HG02943 (cell line): ENCODE measurements around the gene TNMD.

Source experiments
- ATAC-seq: cut with Tn5 transposase; IDR thresholded peaks from one replicate; pipeline ENCODE4 v1.9.1; 2021; ENCODE audit warnings: mild to moderate bottlenecking, low read depth, moderate library complexity; ENCODE audit not compliant: unreplicated experiment

TNMD gene

GRCh38 chrX:100643956-100644860, 59.5 kb downstream of the TNMD start, which contains the start of gene SRPX2:
TSS of gene SRPX2 (plus strand) at chrX:100644199. CDS start at chrX:100646323, 2,124 bp downstream.
- ATAC-seq = no peak

- ATAC-seq = no peak
These were observed 60.4 kb downstream of the TNMD start for GRCh38 chrX:100645106-100645505.

DNA sequence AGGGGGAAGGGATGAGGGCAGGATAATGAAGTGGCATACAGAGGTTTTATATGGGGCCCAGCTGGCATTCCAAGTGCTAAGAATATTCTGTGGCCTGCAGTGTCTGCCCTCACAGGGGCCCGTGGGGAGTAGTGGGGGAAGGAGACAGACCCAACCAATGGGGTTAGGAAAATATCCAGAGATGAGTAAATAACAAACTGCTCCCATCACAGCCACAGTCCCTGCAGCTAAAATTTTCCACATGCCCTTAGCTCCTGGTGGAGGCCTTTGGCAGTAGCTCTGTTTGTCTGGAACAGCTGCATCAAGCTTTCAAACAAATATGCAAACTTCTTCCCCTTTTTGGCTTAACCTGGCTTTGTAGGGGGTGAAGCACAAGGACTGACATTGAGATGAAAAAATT, 62.4 kb downstream of the TNMD start:
- ATAC-seq = no peak

DNA sequence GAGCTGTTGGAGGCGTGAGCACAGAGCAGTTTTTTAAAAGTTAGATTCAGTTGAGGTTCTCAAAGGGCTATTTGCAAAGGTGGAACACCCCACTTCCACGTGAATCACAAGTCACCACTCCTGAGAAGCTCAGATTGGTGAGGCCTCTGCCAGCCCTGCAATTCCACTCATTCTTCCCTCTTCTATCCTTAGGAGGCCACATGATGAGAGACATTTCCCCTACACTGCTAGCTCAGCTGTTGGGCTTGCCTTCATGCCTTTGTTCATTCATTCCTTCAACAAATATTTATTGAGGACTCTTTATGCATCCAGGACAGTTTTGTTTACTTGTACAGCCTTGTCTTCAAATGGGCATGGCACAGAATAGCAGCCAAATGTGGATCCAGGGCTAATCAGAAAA, 63.0 kb downstream of the TNMD start:
- no peak for ATAC-seq

DNA sequence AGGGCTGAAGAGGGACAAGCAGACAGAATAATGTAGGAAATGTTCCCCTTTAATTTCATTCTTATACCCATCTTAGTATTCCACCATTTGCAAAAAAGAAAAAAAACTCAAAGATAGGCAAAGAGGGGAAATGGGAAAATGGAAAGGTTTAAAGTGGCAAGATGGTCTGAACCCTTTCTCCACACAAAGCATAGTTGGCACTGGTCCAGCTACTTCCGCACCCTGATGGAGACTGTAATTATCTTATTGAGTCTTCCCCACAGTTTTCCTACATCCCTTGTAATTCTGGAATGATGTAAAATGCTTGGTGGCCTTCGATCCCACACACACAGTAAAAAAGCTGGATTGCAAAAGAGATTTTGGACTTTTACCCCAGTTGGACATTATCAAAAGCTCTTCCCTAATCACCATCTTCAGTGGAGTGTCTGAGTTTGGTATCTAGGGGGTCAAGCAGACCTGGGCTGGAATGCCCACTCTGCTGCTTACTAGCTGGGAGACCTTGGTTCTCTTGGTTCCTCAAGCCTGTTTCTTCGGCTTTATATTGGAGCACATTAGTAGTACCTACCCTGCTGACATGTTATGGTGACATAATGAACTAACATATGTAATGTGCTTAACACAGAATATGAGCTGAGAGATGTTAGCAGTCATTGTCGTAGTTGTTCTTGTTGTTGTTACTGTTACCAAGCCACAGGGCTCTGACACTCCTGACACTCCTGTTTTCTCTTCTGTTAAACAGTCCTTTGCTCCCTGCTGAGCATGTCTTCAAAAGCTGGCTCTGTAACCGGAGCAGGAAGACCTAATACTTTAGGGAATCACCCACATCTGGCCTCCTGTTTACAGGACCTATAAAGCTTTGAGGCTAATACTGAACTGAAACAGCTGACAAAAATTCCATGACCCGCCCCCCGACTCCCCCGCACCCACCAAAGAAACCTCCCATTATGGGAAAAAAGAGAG, 64.0 kb downstream of the TNMD start:
- no peak for ATAC-seq
